ENCODE results near the gene POLR2F. TPM values are rescaled to one million over a fixed set of nuclear protein-coding genes. Genes with fewer than 3 reads are reported as not detected.

The POLR2F gene
- total and polyA plus RNA-seq, 11 donors = 60.7 to 218 (median 78.2) TPM

- Histone ChIP-seq H3K27me3 (no peaks in the 10 kb centered on the region), H3K9me3 (no peaks in the 10 kb centered on the region), H3K36me3 (peaks cover 0 to 78% (median 46%) of the 10 kb centered on the region in 9 donors), H3K27ac (peak overlapping the region in 2 of 12 donors; percentile 79 to 80), H3K4me3 (no peak overlapping the region), H3K4me1 (peaks cover 6 to 40% (median 14%) of the 10 kb centered on the region in 12 donors)
- no peak for TF ChIP-seq CTCF (IDR thresholded peaks at IDR 0.05)
- TF ChIP-seq POLR2A (IDR thresholded peaks at IDR 0.05) = no peak
- intact Hi-C loops (cut with DNase I) = loop anchor here in 5 of 10 donors (2.0 to 10.0 kb wide), 4 partner anchors 26 to 118 kb away; partner anchors contain the start of gene MICALL1 (in 1 of the 5)
- ATAC-seq (peak in 1 of 4 donors; percentile 1), DNase-seq (peak in 1 of 5 donors; percentile 53)
- WGBS, 4 donors = 86 to 90% (median 89%) methylated on average over 9 to 10 of the region's 10 CpGs
These were observed 21.1 kb upstream of the POLR2F start for GRCh38 chr22:37932401-37932800.

GRCh38 chr22:37932821-37933578 is 20.5 kb upstream of the POLR2F start:
- DNase-seq (no peak), ATAC-seq (peak in 2 of 4 donors; percentile 4 to 7)
- Histone ChIP-seq H3K27ac (peak overlapping the region in 11 of 12 donors; percentile 16 to 80 (median 44)), H3K27me3 (no peaks in the 10 kb centered on the region), H3K9me3 (no peaks in the 10 kb centered on the region), H3K4me3 (no peak overlapping the region), H3K36me3 (peaks cover 0 to 78% (median 46%) of the 10 kb centered on the region in 9 donors), H3K4me1 (peaks cover 6 to 40% (median 14%) of the 10 kb centered on the region in 12 donors)
- 76 to 80% (median 78%) methylated on average over 19 to 21 of the region's 21 CpGs for WGBS, 4 donors
- intact Hi-C loops (cut with DNase I) = loop anchor here in 5 of 10 donors (2.0 to 10.0 kb wide), 4 partner anchors 26 to 118 kb away; partner anchors contain the start of gene MICALL1 (in 1 of the 5)
- TF ChIP-seq POLR2A (IDR thresholded peaks at IDR 0.05) (no peak), CTCF (IDR thresholded peaks at IDR 0.05) (no peak)

- DNase-seq = peak; percentile 87 to 94 (median 92)
- peak overlapping the region in 11 of 12 donors; percentile 16 to 80 (median 60) for H3K27ac ChIP-seq
- no peaks in the 10 kb centered on the region for H3K27me3 ChIP-seq
- intact Hi-C loops (cut with DNase I) = loop anchor here in 6 of 10 donors (1.0 to 10.0 kb wide), 5 partner anchors 27 to 119 kb away; partner anchors contain the start of gene MICALL1 (in 2 of the 6)
- H3K9me3 ChIP-seq = no peaks in the 10 kb centered on the region
- TF ChIP-seq CTCF (IDR thresholded peaks at IDR 0.05) = peak; percentile 88 to 99 (median 95)
- TF ChIP-seq POLR2A (IDR thresholded peaks at IDR 0.05) = no peak
- peak; percentile 93 to 98 (median 96) for ATAC-seq
- 4 to 11% (median 6%) methylated on average over 8 to 13 of the region's 13 CpGs for WGBS, 4 donors
- peaks cover 0 to 75% (median 42%) of the 10 kb centered on the region in 9 donors for H3K36me3 ChIP-seq
- H3K4me3 ChIP-seq = no peak overlapping the region
- peaks cover 6 to 40% (median 14%) of the 10 kb centered on the region in 12 donors for H3K4me1 ChIP-seq
These were observed 19.7 kb upstream of the POLR2F start for GRCh38 chr22:37933711-37934376.
